Fibroblast of the aortic adventitia (primary cell): ENCODE data around the gene C10orf90. TPM values are rescaled to one million over a fixed set of nuclear protein-coding genes. Genes with fewer than 3 reads are reported as not detected.

Source experiments
- DNase-seq: peaks from one replicate; pipeline ENCODE4 v3.0.0-alpha.2; 2010; ENCODE audit warnings: low read depth
- H3K4me3 ChIP-seq: 2 replicates; pipeline ENCODE4 v1.5.1; 2011; ENCODE audit warnings: low read depth, mild to moderate bottlenecking, control low read depth, low read length, moderate library complexity
- CTCF ChIP-seq: IDR thresholded peaks from 2 replicates; pipeline ENCODE4 v1.5.1; 2011; ENCODE audit warnings: mild to moderate bottlenecking, low read length, control low read depth, inconsistent platforms; ENCODE audit not compliant: insufficient read depth
- total RNA-seq: library from RNA; depleted of rRNA; stranded (reverse); fragments of >200 nt; gene quantifications from 2 replicates; pipeline ENCODE4 v1.2.3, GENCODE V29; 2012; ENCODE audit warnings: low replicate concordance

C10orf90 gene
- total RNA-seq, 1 donor: 1.1 TPM

- DNase-seq: no peak
- no peak for TF ChIP-seq CTCF
- no peak overlapping the region for H3K4me3 ChIP-seq
These were observed 85.1 kb downstream of the C10orf90 start for GRCh38 chr10:126585249-126586017.

GRCh38 chr10:126584836-126585235 lies 85.7 kb downstream of the C10orf90 start:
- no peak for TF ChIP-seq CTCF
- no peak overlapping the region for H3K4me3 ChIP-seq
- DNase-seq: no peak

- no peak for TF ChIP-seq CTCF
- DNase-seq: no peak
- no peak overlapping the region for H3K4me3 ChIP-seq
These were observed 86.8 kb downstream of the C10orf90 start for GRCh38 chr10:126583552-126584200.

- no peak overlapping the region for H3K4me3 ChIP-seq
- DNase-seq: no peak
- no peak for TF ChIP-seq CTCF
These were observed 88.8 kb downstream of the C10orf90 start for GRCh38 chr10:126581648-126582046.

GRCh38 chr10:126580873-126581647 lies 89.4 kb downstream of the C10orf90 start:
- H3K4me3 ChIP-seq: no peak overlapping the region
- TF ChIP-seq CTCF: no peak
- DNase-seq: no peak

GRCh38 chr10:126576336-126576735 lies 94.2 kb downstream of the C10orf90 start:
- peak; percentile 13 for DNase-seq
- no peak overlapping the region for H3K4me3 ChIP-seq
- no peak for TF ChIP-seq CTCF
